Left lung (tissue), 10 donors: ENCODE data around the gene CPEB4. TPM values are rescaled to one million over a fixed set of nuclear protein-coding genes. Genes with fewer than 3 reads are reported as not detected.

Experiments
- ATAC-seq: fragments of 200-7000 bp; cut with Tn5 transposase; one replicate; pipeline ENCODE4 v1.9.1; 2020; ENCODE audit warnings: moderate library complexity
- DNase-seq, 4 donors: peaks; one replicate each; pipeline ENCODE4 v3.0.0-alpha.2; 2013 to 2020
- H3K27ac ChIP-seq, 2 donors: fragments of 200-600 bp; sonication (generic) in 1 of 2; one replicate each; pipeline versions ENCODE4 v1.5.0 to v1.8.0; 2020 to 2021
- H3K27me3 ChIP-seq, 2 donors: fragments of 200-600 bp; sonication (generic) in 1 of 2; one replicate each; pipeline versions ENCODE4 v1.5.0 to v1.8.0; 2020 to 2021
- H3K36me3 ChIP-seq, 2 donors: fragments of 200-600 bp; sonication (generic) in 1 of 2; one replicate each; pipeline versions ENCODE4 v1.5.0 to v1.8.0; 2020 to 2021
- H3K4me1 ChIP-seq, 2 donors: fragments of 200-600 bp; one replicate each; pipeline ENCODE4 v1.8.0; 2021
- H3K4me3 ChIP-seq, 2 donors: fragments of 200-600 bp; sonication (generic) in 1 of 2; one replicate each; pipeline versions ENCODE4 v1.5.0 to v1.8.0; 2020 to 2021; ENCODE audit warnings: mild to moderate bottlenecking in 1 of 2
- H3K9me3 ChIP-seq, 2 donors: fragments of 200-600 bp; sonication (generic) in 1 of 2; one replicate each; pipeline versions ENCODE4 v1.5.0 to v1.8.0; 2020 to 2021
- CTCF ChIP-seq, 2 donors: fragments of 200-600 bp; sonication (generic) in 1 of 2; IDR thresholded peaks; one replicate each; pipeline versions ENCODE4 v1.5.0 to v1.8.0; 2021; ENCODE audit warnings: antibody characterized with exemption in 2 of 2
- intact Hi-C, 2 donors: fragments of 100-400 bp; cut with DNase I; formaldehyde crosslinking; loops; one replicate each; pipeline versions ENCODE4 v1.11.2 to v1.14.2; 2022
- polyA plus RNA-seq, 6 donors: library from polyadenylated mRNA; unstranded; fragments of 120-200 nt; gene quantifications; one replicate each; pipeline ENCODE4 v1.2.1, GENCODE V29; 2013; ENCODE audit not compliant: insufficient read length in 6 of 6
- total RNA-seq, 2 donors: library from RNA; stranded (reverse); fragmentation: NEBNext Ultra II Directional; extraction: Animal tissue kit (Norgen Biotek cat#: 25700); gene quantifications; one replicate each; pipeline ENCODE4 v1.2.1, GENCODE V29; 2021
- donor health status: DM: no; HTN: yes; CAD: no.
- donor health status: DM: no; HTN: no; CAD: no.

CPEB4 gene
- total and polyA plus RNA-seq, 8 donors = 16.3 to 59.6 (median 18.0) TPM

GRCh38 chr5:173869316-173869715 is 18.8 kb upstream of the CPEB4 start:
- no peak for DNase-seq
- H3K27ac ChIP-seq = no peak overlapping the region
- no peak for TF ChIP-seq CTCF (IDR thresholded peaks at IDR 0.05)
- no peaks in the 10 kb centered on the region for H3K36me3 ChIP-seq
- H3K4me1 ChIP-seq = peaks cover 0 to 61% of the 10 kb centered on the region in 2 donors
- ATAC-seq = no peak
- no peaks in the 10 kb centered on the region for H3K27me3 ChIP-seq
- intact Hi-C loops = no loop called here
- H3K9me3 ChIP-seq = no peaks in the 10 kb centered on the region
- H3K4me3 ChIP-seq = no peak overlapping the region

GRCh38 chr5:173872957-173873305 is 15.2 kb upstream of the CPEB4 start:
- ATAC-seq = peak; percentile 59
- TF ChIP-seq CTCF (IDR thresholded peaks at IDR 0.05) = no peak

GRCh38 chr5:173873306-173873922 is 14.7 kb upstream of the CPEB4 start:
- Histone ChIP-seq H3K27ac (peak overlapping the region; percentile 50 to 81), H3K4me1 (peaks cover under 1 to 26% of the 10 kb centered on the region in 2 donors), H3K36me3 (no peaks in the 10 kb centered on the region), H3K4me3 (no peak overlapping the region), H3K9me3 (no peaks in the 10 kb centered on the region), H3K27me3 (no peaks in the 10 kb centered on the region)
- DNase-seq = no peak
- TF ChIP-seq CTCF (IDR thresholded peaks at IDR 0.05) = no peak
- no peak for ATAC-seq
- intact Hi-C loops = no loop called here

More at GRCh38 chr5:173872957-173873305, 15.2 kb upstream of the CPEB4 start:
- peak overlapping the region; percentile 50 to 81 for H3K27ac ChIP-seq
- no peaks in the 10 kb centered on the region for H3K27me3 ChIP-seq
- peak in 1 of 4 donors; percentile 65 for DNase-seq
- H3K36me3 ChIP-seq = no peaks in the 10 kb centered on the region
- no peak overlapping the region for H3K4me3 ChIP-seq
- intact Hi-C loops = no loop called here
- peaks cover 0 to 30% of the 10 kb centered on the region in 2 donors for H3K4me1 ChIP-seq
- H3K9me3 ChIP-seq = no peaks in the 10 kb centered on the region

GRCh38 chr5:173875189-173875588 is 13.0 kb upstream of the CPEB4 start:
- H3K4me1 ChIP-seq = peaks cover 3 to 17% of the 10 kb centered on the region in 2 donors

More at GRCh38 chr5:173875189-173875588, 13.0 kb upstream of the CPEB4 start:
- no peaks in the 10 kb centered on the region for H3K9me3 ChIP-seq
- ATAC-seq (no peak), DNase-seq (no peak)
- no peak overlapping the region for H3K27ac ChIP-seq
- TF ChIP-seq CTCF (IDR thresholded peaks at IDR 0.05) = no peak
- no peaks in the 10 kb centered on the region for H3K36me3 ChIP-seq
- no peaks in the 10 kb centered on the region for H3K27me3 ChIP-seq
- intact Hi-C loops = no loop called here
- H3K4me3 ChIP-seq = no peak overlapping the region
